NCI-H82 treated with DMSO at 0.1 percent for 48 hours (cell line): ENCODE results near the gene GLO1.

Source experiments
- DNase-seq: peaks from one replicate; lab custom pipeline; 2025; ENCODE audit not compliant: unreplicated experiment; lab: John Stamatoyannopoulos, UW

Gene GLO1

DNA sequence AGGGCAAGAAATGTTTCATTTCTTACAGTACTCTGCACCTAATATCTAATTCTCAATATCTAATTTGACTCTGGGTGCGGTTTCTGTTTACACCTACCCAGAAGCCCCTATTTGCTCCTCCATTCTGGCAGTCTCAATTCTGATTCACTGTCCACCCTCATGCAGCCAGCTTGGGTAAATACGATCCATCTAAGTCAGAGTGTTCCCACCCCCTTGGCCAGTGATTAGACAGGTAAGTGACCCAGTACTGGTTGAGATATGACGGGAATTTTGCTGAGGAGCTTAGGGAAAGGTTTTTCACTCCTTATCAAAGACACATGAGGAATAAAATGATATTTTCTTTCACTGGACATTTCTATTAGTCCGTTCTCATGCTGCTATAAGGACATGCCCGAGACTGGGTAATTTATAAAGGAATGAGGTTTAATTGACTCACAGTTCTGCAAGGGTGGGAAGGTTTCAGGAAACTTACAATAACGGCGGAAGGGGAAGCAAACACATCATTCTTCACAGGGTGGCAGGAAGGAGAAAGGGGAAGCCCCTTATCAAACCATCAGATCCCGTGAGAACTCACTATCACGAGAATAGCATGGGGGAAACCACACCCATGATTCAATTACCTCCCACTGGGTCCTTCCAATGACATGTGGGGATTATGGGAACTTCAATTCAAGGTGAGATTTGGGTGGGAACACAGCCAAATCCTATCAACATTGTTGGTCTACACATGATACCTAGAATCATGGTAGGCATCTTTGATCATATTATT lies 29.4 kb downstream of the GLO1 start:
- DNase-seq: no peak

DNA sequence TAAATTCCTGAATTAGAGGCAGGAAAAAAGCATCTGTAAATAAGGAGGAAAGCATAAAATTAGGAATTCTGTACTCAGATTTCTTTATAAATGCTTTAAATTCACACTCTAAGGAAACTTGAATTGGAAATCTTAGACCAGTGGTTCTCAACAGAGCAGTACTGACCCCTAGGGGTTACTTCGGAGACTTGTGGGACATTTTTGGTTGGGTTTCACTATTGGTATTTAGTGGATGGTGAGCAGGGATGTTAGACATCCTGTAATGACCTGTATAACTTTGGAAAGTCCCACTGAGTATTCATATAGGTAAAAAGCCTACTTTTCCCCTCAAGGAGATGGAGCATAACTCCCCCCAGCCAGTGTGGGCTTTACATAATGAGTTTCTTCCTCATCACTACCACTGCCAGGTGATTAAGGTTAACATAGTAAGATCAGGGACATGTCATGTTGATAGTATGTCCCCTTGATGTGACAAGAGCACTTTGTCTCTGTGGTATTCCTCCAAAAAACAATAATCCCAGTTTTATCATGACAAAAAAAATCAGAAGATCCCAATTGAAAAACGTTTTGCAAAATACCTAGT lies 31.0 kb downstream of the GLO1 start:
- DNase-seq: peak; percentile 18

DNA sequence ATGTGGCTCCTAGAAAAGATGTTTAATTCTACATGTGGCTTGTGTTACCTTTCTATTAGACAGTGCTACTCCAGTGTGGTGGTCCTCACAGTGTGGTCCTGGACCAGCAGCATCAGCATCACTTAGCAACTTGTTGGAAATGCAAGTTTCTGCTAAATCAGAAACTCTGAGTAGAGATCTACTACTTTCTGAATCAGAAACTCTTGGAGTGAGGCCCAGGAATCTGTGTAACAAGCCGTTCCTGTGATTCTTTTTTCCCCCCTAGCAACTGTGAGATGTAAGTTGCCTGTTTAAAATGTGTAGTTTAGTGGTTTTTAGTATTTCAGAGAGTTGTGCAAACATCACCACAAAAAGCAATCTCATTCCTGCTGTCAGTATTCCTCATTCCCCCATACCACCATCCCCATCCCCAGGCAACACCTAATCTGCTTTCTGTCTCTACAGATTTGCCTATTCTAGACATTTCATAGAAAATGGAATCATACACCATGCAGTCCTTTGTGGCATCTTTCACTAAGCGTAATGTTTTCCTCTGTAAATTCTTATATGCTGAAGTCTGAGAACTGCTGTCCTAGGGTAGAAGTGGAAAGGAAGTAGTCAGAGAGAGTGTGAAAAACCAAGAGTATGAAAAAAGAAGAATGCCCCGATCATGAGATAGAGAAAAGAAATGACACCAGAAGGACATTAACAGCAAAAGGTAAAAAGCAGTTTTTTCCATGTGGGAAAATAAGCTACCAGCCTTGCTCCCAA lies 44.4 kb downstream of the GLO1 start:
- DNase-seq: no peak

DNA sequence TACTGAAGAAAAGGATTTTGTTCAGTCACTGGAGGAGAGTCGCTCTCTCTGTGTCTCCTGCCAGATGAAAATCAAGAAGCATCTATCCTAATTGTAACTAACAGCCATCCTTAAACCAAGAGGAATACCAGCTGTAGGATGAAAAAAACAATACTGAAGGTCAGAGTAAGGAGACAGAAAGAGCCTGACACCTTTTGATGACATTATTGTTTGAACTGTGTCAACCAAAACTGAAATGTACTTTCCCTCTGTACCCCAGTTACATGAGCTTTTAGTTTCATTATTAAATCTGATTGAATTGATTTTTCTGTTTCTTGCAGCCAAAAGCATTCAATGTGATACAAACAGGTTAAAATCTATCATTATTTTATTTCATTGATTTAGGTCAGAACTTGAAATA lies 46.0 kb downstream of the GLO1 start:
- no peak for DNase-seq

DNA sequence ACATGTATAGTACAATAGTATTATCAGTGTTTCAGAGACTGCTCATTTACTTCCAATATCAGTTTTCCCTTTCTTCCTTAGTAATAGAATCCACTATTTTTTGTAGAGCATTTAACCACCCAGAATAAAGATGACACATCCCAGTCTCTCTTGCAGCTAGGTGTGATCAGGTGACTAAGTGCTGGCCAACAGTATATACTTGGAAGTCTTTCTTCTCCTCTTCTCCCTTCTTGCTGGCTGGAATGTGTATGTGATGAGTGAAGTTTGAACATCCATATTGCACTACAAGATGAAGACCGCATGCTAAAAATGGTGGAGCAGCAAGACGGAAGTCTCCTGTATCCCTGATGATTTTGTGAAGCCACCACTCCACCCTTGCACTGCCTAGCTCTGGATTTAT lies 48.7 kb downstream of the GLO1 start:
- DNase-seq: no peak

DNA sequence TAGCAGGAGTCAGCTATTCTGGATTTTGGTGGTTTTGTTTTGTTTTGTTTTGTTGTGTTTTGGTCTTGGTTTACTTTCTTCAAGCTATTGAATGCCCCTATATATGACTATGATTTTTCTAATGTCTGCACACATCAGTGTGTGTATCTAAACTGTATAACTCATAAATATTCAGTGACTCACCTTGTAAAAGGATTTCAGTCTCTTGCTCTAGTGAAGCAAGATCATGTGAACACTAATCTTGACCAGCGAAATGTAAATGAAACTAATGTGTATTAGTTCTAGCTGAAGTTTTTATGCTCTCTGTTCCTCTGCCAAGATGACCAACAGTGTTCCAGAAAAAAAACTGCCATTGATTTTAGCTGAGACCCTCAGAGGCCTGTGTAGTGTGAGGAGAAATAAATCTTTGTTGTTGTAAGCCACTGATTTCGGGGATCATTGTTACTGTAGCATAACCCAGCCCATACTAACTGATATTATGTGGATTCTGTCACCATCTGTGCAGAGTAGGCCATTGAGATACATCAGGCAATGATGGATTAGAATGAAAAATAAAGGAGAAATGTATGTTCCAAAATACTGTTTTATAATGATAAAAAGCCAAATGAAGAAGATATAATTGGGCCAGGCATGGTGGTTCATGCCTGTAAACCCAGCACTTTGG lies 51.7 kb downstream of the GLO1 start:
- no peak for DNase-seq

DNA sequence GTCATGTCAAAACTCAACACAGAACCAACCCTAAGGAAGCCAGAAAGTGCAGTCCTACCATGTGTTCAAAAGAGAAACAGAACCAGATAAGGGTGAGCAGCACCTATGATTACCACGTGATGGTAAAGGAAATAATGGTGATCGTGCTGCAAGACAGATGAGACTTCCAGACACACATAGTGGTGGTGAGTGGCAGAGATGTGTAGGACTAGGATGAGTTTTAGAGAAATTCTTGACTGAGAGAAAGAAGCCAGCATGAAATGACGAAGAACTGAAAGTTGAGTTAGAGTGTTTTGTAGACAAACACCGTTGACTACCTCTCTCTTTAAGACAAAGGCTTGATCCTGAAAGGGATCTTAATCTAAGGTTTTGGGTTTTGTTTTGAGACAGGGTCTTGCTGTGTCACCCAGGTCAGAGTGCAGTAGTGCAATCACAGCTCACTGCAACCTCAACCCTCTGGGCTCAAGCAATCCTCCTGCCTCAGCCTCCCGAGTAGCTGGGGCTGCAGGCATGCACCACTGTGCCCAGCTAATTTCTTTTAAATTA lies 52.7 kb downstream of the GLO1 start:
- DNase-seq: no peak

DNA sequence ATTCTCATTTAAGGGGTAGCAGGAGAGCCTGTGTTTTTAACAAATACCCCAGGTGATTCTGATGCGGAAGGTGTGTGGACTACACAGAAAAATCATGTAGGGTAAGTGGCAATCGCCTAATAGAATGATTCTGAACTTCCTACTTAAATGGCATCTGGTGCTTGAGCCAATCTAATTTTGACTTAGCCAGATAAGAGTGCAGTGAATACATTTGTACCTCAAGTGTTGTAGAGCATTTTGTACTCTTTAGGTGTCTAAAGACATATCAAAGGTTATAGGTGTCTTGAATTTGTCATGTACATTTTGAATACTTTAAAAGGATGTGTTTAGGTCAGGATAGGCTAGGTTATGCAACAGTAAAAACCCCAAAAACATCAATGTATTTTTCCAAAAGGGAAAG lies 53.2 kb downstream of the GLO1 start:
- no peak for DNase-seq

DNA sequence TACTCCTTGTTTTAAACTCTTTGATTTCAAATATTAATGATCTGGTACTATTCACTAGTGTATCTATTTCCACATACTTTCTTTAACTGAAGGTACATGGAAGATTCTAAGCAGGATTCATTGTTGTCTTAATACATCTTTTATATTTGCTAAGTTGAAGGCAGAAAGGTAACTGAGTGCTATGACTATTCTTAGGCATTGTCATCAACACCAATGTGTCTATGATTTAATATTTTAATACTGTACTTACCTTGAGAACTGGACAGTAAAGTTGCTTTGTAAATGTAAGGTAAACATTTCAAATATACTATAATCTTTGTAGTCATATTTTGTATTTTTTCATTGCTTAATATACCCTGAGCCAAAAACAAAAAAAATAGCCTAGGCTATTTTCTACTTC lies 54.3 kb downstream of the GLO1 start:
- no peak for DNase-seq

DNA sequence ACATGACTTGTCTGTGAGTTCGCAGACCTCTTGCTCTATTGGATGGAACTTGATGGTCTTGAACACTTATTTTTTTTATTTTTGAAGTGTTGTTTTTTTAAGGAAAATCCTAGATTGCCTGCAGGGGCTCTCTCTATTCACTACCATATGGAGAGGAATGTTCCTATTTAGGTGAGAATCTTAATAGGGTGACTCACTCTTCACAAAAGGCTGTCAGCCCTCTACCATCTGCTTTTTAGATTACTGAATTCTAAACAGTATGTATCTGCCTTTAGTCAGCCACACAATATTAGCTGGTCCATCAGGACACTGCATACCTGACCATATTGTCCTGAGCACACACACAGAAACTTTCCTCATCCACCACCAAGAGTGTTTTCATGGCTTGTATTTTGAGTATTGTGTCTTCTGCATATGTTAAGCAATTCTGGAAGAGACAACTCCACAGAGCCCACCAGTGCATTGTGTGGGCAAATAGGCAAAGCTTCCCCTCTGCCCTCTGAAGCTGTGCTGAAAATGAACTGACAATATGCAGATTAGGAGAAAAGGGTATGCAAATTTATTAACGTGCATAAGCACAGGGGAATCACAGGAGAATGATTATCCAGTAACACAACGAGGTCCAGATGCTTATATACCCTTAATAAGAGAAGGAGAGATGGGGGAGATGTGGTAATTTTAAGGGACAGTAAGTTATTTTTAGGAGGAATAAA lies 56.6 kb downstream of the GLO1 start:
- no peak for DNase-seq

DNA sequence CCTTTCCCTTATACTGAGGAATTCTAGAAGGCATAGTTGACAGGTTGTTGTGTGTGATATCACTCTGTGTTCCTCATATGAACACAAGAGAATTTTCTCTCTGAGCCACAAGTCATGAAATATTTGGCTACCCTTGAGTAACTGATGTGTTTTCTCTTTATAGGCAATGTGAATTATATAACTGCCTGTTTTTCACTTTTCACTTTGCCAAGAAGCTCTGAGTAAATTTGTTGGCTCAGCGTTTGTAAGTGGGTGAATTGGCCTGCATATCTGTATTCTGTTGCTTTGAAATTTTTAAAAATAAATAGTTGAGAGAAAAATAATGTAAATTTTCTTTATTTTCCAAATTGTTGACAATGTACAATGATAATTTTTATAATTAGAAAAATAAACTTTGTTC lies 58.0 kb downstream of the GLO1 start:
- DNase-seq: no peak

DNA sequence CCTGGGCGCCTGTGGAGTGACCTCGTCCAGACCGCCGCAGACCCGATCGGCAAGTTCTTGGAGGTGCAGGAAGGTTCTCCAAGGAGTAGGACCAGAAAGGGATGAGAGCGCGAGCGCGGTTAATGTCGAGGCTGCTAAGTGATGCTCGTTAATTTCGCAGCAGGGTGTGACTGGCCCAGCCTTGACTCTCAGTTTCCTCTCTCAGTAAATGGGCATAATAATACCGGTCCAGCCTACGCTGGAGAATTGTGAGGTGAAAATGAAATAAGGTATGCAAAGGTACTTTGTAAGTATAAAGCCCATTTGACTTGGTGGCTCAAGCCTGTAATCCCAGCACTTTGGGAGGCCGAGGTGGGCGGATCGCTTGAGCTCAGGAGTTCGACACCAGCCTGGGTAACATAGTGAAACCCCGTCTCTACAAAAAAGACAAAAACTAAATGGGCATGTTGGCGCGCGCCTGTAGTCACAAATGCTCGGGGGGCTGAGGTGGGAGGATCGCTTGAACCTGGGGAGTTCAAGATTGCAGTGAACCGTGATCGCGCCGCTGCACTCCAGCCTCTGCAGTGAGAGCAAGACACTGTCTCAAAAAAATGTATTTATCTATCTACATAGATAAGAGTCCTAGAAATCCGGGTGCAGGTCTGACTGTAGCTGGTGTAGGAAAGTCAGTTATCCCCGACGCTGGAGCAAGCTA lies 62.6 kb downstream of the GLO1 start:
- DNase-seq: no peak

DNA sequence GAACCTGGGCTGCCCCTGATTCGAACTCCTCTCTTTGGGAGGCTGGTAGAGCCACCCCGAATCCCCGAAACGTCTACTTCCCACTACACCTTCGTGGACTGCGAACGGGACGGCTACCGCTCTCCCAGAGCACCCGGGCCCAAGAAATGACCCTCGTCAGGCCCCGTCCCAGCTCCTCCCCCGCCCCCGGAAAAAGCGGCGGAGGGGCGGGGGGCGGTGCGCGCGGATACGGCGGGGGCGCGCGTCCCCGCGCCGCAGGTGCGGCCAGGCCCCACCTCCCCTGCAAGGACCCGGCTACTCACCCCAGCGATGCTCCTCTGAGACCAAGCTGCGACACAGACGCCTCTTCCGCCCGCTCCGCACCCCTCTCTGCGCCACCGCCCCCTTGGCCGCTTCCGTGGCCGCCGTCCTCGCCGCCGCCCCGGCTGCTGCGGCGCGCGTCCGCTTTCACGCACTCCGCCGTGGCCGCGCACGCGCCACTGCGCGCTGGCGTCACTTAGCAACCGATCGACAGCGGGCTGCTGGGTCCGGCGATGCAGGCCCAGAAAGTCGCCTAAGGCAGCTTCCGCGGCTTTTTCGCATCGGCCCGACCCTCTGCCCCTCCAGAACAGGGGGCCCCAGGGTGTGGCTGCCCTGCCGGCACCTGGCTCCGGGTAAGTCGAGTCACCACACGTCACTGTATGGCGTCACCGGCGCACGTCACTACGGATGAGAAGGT lies 63.3 kb downstream of the GLO1 start, which contains the start of gene BTBD9:
Gene BTBD9, minus strand, starts transcription at position 432 of the 718 bp plus-strand sequence.
- DNase-seq: no peak

DNA sequence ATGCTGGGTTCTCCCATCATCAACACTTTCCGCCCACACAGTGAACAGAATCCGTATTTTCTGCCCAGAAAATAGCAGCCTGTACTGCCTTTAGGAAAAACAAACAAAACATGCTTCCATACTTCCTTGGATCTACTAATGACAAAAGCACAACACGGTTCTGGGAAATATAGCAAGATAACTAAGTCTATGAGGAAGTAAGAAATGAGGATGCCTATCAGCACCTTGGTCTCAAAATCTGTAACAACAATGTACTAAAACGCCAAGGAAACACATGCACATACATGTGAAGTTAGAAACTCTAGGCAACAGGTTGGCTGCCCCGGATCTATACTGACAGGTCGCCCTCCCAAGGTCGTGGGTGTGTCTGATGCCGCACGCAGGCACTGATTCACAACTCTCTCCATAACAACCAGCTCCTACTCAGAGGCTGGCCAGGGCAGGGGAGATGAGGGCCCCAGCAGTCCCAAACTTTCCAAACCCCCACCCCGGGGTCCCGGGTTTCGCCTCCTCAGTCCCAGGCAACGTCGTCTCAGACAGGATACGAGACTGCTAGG lies 63.9 kb downstream of the GLO1 start:
- no peak for DNase-seq

DNA sequence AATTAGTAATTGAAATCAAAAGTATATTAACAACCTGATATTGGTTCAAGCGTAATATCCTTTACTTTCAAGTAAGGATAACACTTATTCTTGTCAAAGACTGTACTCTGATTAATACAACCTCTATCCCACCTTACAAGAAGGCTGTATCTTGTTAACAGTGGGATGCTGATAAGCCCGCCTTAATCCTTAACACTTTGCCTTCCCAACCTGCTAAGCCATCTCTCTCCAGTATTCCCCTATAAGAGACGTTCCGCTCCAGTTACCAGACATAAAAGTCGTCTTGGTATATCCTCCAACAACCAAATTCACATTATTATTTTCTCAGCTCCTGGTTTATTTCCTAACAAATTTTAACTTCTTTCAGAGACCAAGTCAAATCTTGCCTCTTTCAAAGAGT lies 65.2 kb downstream of the GLO1 start:
- DNase-seq: peak; percentile 37

DNA sequence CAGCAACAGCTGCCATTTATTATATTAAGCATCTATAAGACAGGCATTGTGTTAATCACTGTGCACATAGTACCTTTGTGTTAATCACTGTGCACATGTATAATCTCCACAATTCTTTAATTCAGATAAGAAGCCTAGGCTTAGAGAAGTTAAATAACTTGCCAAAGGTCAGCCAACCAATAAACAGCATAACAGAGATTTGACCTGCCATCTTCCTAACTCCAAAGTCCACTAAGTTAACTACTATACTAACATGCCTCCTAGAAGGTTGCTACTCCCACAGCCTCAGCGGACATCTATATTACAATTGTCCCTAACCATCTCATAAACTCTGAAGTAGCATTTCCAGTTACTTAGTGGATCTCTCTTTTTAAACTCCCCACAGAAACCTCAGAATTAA lies 66.9 kb downstream of the GLO1 start:
- DNase-seq: no peak

DNA sequence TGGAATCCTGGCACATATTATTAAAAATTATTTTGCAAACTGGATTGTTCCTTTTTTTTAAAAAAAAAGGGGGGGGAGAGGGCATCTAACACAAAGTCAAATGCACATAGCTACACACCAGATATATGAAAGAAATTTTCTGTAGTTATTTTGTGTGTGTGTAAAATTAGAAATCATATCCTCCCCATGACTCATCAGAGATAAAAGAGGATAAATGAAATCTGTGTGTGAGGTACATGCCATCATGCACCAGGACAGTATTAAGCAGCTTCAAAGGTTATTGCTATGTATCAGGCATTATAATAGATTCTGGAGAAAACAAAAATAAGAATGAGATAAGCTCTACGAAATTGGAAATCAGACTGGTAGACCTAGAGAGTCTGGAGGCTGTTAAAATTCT lies 68.4 kb downstream of the GLO1 start:
- DNase-seq: no peak

DNA sequence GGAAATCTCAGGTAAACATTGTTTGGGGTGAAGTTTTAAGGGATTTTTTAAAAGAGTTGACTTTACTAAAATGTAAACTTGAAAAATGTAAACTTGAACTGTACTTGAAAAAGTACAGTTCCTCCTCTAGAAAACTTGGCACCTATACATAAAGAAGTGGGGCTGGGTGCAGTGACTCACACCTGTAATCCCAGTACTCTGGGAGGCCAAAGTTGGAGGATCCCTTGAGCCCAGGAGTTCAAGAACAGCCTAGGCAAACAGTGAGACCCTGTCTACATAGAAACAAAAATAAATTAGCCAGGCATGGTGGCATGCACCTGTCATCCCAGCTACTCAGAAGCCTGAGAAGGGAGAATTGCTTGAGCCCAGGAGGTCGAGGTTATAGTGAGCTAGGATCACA lies 70.5 kb downstream of the GLO1 start:
- no peak for DNase-seq

DNA sequence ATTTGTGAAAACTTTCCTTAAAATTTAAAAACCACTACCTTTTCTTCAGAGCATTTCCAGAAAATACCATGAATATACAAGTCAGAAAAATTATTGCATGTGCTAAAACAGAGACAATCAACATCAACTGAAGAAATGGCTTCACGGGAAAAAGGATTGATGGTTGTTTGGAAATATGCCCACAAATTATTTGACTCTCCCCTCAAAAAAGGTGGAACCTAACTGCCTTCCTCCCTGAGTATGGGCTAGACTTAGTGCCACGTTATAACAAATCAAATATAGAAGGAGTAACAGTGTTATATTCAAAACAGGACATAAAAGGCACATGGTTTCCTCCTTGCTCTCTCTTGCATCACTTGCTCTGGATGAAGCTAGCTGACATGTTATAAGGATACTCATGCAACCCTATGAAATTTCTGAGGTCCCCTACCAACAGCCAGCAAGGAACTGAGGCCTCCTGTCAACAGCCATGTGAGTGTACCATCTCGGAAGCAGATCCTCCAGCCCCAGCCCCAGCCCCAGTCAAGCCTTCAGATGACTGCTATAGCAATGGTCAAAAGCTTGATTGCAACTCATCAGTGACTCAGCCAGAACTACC lies 71.7 kb downstream of the GLO1 start:
- no peak for DNase-seq
